ENCODE data around the gene CAP1.
A peak's percentile ranks its signal among the peaks of the same experiment; 100 is the strongest.
"Not testable (repeated sequence)": the region's sequence is repeated elsewhere in the genome, so short reads cannot be mapped to it uniquely, and the experiment has no call there.

The CAP1 gene

DNA sequence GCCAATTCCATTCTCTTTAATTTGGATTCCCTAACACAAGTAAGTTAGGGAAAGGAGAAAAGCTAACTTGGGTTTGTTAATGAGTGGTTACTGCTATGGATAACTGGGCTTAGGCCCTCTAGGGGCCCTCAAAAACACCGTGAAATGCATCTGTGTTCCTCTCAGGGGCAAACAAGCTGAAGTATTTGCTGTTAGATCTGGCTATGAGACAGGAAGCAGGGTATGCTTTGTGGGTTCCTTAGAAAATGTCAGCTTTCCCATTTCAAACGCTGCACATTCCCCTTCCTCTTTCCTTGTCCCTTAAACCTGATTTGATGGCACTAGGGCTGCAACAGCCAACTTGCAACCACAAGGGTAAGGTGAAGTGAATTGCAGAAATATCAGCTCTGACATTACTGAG lies 5.7 kb upstream of the CAP1 start:
- no peaks in the 10 kb centered on the region for H3K9me3 ChIP-seq (ENCODE audit: control insufficient read depth, insufficient read depth, low read length)
- H3K9ac ChIP-seq (ENCODE audit: low read depth, low read length): no peak overlapping the region
- no peaks in the 10 kb centered on the region for H3K36me3 ChIP-seq (ENCODE audit: control insufficient read depth, insufficient read depth, low read length)
- no peaks in the 10 kb centered on the region for H3K27me3 ChIP-seq (ENCODE audit: control insufficient read depth, insufficient read depth, low read length)
- H3K4me3 ChIP-seq (ENCODE audit: low read depth, low read length): no peak overlapping the region
- peaks cover 3% of the 10 kb centered on the region; the same call in 1 of the 2 replicates for H3K4me1 ChIP-seq (ENCODE audit: control insufficient read depth, insufficient read depth, low read length)
- no peak overlapping the region for H3K27ac ChIP-seq (ENCODE audit: low read depth, low read length)

DNA sequence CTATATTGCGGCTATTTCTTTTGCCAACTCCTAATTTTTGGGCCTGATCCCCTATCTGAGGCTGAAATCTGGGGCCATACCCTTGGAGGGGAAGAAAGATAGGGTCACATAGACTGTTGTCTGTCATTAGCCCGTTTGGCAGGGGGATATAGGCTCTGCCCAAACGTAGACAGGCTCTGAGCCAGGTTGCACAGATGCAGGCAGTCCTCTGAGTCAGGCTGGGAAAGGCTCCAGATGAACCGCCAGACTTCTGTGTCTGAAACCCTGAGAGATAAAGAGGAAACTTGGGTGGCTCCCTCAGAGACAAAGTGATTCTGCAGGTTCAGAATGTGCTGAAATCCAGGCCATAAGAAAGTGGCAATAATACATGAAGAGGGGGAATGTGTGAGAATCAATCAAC lies 4.0 kb upstream of the CAP1 start:
- Histone ChIP-seq H3K27me3 (ENCODE audit: control insufficient read depth, insufficient read depth, low read length) (no peaks in the 10 kb centered on the region), H3K9ac (ENCODE audit: low read depth, low read length) (no peak overlapping the region), H3K4me1 (ENCODE audit: control insufficient read depth, insufficient read depth, low read length) (peaks cover 6% of the 10 kb centered on the region), H3K9me3 (ENCODE audit: control insufficient read depth, insufficient read depth, low read length) (no peaks in the 10 kb centered on the region), H3K36me3 (ENCODE audit: control insufficient read depth, insufficient read depth, low read length) (no peaks in the 10 kb centered on the region), H3K4me3 (ENCODE audit: low read depth, low read length) (no peak overlapping the region), H3K27ac (ENCODE audit: low read depth, low read length) (no peak overlapping the region)

DNA sequence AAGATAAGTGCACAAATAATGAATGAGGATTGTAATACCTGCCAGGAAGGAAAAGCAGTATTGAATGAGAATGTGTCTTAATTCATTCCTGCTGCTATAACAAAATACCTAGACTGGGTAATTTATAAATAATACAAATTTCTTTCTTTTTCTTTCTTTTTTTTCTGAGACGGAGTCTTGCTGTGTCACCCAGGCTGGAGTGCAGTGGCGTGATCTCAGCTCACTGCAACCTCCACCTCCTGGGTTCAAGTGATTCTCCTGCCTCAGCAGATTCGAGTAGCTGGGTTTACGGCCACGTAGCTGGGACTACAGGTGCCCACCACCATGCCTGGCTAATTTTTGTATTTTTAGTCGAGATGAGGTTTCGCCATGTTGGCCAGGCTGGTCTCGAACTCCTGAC lies 3.3 kb upstream of the CAP1 start:
- not testable (repeated sequence) for H3K4me1 ChIP-seq (ENCODE audit: control insufficient read depth, insufficient read depth, low read length); H3K9me3 ChIP-seq (ENCODE audit: control insufficient read depth, insufficient read depth, low read length); H3K27ac ChIP-seq (ENCODE audit: low read depth, low read length); H3K36me3 ChIP-seq (ENCODE audit: control insufficient read depth, insufficient read depth, low read length); H3K27me3 ChIP-seq (ENCODE audit: control insufficient read depth, insufficient read depth, low read length); H3K9ac ChIP-seq (ENCODE audit: low read depth, low read length); H3K4me3 ChIP-seq (ENCODE audit: low read depth, low read length)

DNA sequence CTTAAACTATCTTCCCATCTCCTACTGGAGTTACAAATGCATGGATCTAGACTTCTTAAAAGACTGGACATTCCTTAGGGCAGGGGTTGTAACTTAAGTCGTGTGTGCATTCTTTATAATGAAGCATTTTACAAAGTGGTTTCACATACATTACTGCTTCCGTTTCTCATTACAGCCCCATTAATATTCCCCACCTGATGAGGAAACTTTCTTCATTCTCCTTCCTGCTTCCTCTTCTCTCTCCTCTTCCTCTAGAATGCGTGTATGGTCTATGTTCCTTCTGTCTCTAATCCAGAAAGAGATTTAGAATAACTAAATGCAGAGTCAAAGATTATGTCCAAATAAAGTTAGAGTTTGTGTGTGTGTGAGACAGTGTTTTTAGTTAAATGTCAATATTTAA lies 1.8 kb upstream of the CAP1 start:
- Histone ChIP-seq H3K36me3 (ENCODE audit: control insufficient read depth, insufficient read depth, low read length) (peaks cover 7% of the 10 kb centered on the region), H3K9ac (ENCODE audit: low read depth, low read length) (no peak overlapping the region), H3K9me3 (ENCODE audit: control insufficient read depth, insufficient read depth, low read length) (no peaks in the 10 kb centered on the region), H3K4me1 (ENCODE audit: control insufficient read depth, insufficient read depth, low read length) (peaks cover 9% of the 10 kb centered on the region), H3K27me3 (ENCODE audit: control insufficient read depth, insufficient read depth, low read length) (no peaks in the 10 kb centered on the region), H3K4me3 (ENCODE audit: low read depth, low read length) (0 out of 2 replicates have a peak overlapping the region, but pooled peaks have one; percentile 99), H3K27ac (ENCODE audit: low read depth, low read length) (no peak overlapping the region)

DNA sequence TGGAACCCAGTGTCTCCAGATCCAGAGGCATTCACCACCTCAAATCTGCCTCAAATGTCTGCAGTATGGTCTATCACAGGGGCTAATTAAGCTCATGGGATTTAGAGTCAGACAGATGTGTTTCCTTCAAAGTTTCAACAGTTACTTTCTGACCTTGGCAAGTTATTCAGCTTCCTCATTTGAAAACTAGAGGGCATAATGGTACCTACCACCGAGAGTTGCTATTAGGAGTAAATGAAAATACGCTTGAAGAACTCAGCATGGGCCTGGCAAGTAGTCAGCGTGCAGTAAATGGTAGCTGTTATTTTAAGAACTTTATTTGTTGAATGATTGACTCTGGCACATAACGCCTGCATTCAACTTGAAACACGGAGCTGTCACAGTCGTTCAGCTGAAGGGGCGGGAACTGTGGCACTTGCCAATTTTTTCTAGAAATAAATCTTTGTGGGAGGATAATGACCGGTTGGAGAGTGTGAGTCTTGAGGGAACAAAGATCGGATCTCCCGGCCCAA lies 1.2 kb upstream of the CAP1 start:
- H3K9me3 ChIP-seq (ENCODE audit: control insufficient read depth, insufficient read depth, low read length): no peaks in the 10 kb centered on the region
- peaks cover 9% of the 10 kb centered on the region for H3K4me1 ChIP-seq (ENCODE audit: control insufficient read depth, insufficient read depth, low read length)
- peak overlapping the region; percentile 99 for H3K9ac ChIP-seq (ENCODE audit: low read depth, low read length)
- H3K27me3 ChIP-seq (ENCODE audit: control insufficient read depth, insufficient read depth, low read length): no peaks in the 10 kb centered on the region
- H3K4me3 ChIP-seq (ENCODE audit: low read depth, low read length): peak overlapping the region; percentile 99
- peak overlapping the region; percentile 100 for H3K27ac ChIP-seq (ENCODE audit: low read depth, low read length)
- H3K36me3 ChIP-seq (ENCODE audit: control insufficient read depth, insufficient read depth, low read length): peaks cover 7% of the 10 kb centered on the region

DNA sequence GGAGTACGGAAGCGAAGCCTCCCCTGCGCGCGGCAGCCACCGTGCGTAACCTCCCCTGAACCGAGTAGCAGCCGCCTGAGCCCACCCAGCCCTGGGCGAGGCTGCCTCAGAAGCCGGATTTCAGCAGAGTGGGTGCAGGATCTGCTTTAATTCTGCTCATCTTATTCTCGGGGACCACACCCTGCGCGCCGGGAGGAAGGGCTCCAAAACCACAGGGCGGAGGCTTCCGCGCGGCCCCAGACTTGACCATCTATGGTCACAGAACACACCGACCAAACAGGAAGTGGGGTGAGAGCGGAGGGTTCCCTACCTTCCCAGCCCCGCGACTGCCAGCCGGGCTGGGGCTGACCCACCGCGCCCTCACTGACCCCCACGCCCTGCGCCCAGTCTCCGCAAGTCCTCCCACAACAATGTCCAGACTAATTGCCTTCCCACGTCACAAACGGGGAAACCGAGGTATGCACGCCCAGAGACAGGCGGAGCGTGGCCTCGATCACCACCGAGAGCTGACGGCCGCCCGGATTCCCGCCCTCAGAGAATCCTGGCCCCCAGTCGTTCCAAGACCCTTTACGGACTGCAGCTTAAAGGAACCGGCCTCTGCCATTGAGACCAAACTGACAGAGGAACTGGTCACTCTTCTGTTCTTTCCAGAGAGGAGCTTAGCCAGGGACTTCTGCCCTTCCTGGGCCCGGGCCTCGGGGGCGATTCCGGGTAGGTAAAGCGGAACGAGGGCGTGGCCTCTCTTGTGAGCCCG lies 595 bp upstream of the CAP1 start:
- H3K4me3 ChIP-seq (ENCODE audit: low read depth, low read length): peak overlapping the region; percentile 99
- H3K36me3 ChIP-seq (ENCODE audit: control insufficient read depth, insufficient read depth, low read length): peaks cover 7% of the 10 kb centered on the region
- H3K27me3 ChIP-seq (ENCODE audit: control insufficient read depth, insufficient read depth, low read length): no peaks in the 10 kb centered on the region
- H3K9me3 ChIP-seq (ENCODE audit: control insufficient read depth, insufficient read depth, low read length): no peaks in the 10 kb centered on the region
- peak overlapping the region; percentile 100 for H3K27ac ChIP-seq (ENCODE audit: low read depth, low read length)
- peaks cover 9% of the 10 kb centered on the region for H3K4me1 ChIP-seq (ENCODE audit: control insufficient read depth, insufficient read depth, low read length)
- peak overlapping the region; percentile 99 for H3K9ac ChIP-seq (ENCODE audit: low read depth, low read length)

DNA sequence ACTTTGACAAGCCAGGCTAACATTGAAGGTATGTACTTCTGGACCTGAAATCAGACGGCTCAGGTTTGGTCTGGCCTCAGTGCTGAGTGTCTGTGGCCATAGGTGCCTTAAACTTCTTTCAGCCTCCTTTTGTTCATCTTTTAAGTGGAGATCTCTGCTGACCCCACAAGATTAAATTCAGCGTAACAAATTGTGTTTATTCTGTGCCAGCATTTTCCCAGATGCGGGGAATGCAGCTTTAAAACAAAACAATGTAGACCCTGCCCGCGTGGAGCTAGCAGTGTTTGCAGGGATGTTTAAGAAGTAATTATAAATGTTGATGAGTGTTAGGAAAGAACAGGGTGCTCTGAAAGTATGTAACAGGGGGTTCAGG lies 923 bp downstream of the CAP1 start:
- Histone ChIP-seq H3K27me3 (ENCODE audit: control insufficient read depth, insufficient read depth, low read length) (no peaks in the 10 kb centered on the region), H3K4me3 (ENCODE audit: low read depth, low read length) (peak overlapping the region; percentile 99), H3K4me1 (ENCODE audit: control insufficient read depth, insufficient read depth, low read length) (peaks cover 9% of the 10 kb centered on the region), H3K36me3 (ENCODE audit: control insufficient read depth, insufficient read depth, low read length) (peaks cover 9% of the 10 kb centered on the region), H3K9me3 (ENCODE audit: control insufficient read depth, insufficient read depth, low read length) (no peaks in the 10 kb centered on the region), H3K9ac (ENCODE audit: low read depth, low read length) (peak overlapping the region; percentile 90), H3K27ac (ENCODE audit: low read depth, low read length) (peak overlapping the region; percentile 72)

DNA sequence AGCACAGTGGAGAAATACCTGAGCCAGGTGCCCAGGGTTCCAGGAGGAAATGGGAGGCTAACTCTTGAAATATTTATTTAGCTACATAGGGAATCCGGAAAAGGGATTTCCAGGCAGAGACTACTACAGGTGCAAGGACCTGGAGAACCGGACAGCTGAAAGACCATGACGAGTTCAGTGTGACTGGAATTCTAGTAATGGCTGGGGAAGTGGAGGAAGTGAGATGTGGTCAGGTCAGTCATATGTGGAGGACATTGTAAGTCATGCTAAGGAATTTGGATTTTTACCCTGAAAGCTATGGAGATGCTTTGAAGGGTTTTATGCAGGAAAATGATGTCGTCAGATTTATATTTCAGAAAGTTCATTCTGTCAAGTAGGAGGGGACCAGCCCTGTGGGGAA lies 1.8 kb downstream of the CAP1 start:
- no peak overlapping the region for H3K4me3 ChIP-seq (ENCODE audit: low read depth, low read length)
- H3K9ac ChIP-seq (ENCODE audit: low read depth, low read length): no peak overlapping the region
- H3K36me3 ChIP-seq (ENCODE audit: control insufficient read depth, insufficient read depth, low read length): peaks cover 10% of the 10 kb centered on the region

DNA sequence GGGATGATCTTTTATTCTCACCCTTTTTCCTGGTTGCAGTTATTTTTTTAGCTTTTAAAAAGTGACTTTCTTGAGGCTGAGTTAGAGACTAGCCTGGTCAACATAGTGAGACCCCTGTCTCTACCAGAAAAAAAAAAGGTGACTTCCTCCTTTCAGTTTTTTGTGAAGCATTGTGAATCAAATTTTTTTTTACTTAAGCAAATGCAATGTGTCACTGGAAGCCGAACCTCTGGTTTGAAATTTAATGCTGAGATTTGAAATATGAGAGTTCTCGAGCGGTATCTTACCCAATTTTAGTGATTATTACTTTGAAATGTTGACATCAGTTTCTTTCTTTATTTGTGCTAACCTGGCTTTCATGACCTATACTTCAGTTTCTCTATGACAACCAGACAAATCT lies 3.6 kb downstream of the CAP1 start:
- no peak overlapping the region for H3K4me3 ChIP-seq (ENCODE audit: low read depth, low read length)
- H3K27ac ChIP-seq (ENCODE audit: low read depth, low read length): no peak overlapping the region
- no peak overlapping the region for H3K9ac ChIP-seq (ENCODE audit: low read depth, low read length)
- H3K36me3 ChIP-seq (ENCODE audit: control insufficient read depth, insufficient read depth, low read length): peaks cover 10% of the 10 kb centered on the region
- no peaks in the 10 kb centered on the region for H3K9me3 ChIP-seq (ENCODE audit: control insufficient read depth, insufficient read depth, low read length)
- H3K27me3 ChIP-seq (ENCODE audit: control insufficient read depth, insufficient read depth, low read length): no peaks in the 10 kb centered on the region
- H3K4me1 ChIP-seq (ENCODE audit: control insufficient read depth, insufficient read depth, low read length): peaks cover 6% of the 10 kb centered on the region

More for the DNA sequence above, 1.8 kb downstream of the CAP1 start:
- Histone ChIP-seq H3K27me3 (ENCODE audit: control insufficient read depth, insufficient read depth, low read length) (no peaks in the 10 kb centered on the region), H3K9me3 (ENCODE audit: control insufficient read depth, insufficient read depth, low read length) (no peaks in the 10 kb centered on the region), H3K27ac (ENCODE audit: low read depth, low read length) (no peak overlapping the region), H3K4me1 (ENCODE audit: control insufficient read depth, insufficient read depth, low read length) (peaks cover 9% of the 10 kb centered on the region)

DNA sequence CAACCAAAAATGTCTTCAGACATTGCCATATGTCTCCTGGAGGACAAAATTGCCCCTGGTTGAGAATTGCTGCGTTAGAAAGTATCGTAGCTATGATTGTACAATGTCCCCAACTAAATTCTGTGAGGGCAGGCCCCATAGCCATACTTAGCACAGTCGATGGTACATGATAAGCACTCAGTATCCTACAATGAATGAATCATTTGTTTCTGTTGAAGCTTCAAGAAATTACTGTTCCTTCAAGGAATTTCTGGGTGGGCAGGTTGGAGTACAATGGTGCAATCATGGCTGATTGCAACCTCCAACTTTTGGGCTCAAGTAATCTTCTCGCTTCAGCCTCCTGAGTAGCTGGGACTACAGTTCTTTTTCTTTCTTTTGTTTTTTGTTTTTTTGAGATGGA lies 4.7 kb downstream of the CAP1 start:
- H3K4me3 ChIP-seq (ENCODE audit: low read depth, low read length): no peak overlapping the region
- H3K36me3 ChIP-seq (ENCODE audit: control insufficient read depth, insufficient read depth, low read length): peaks cover 18% of the 10 kb centered on the region
- H3K4me1 ChIP-seq (ENCODE audit: control insufficient read depth, insufficient read depth, low read length): peaks cover 6% of the 10 kb centered on the region
- H3K9me3 ChIP-seq (ENCODE audit: control insufficient read depth, insufficient read depth, low read length): no peaks in the 10 kb centered on the region
- H3K9ac ChIP-seq (ENCODE audit: low read depth, low read length): no peak overlapping the region
- H3K27ac ChIP-seq (ENCODE audit: low read depth, low read length): no peak overlapping the region
- no peaks in the 10 kb centered on the region for H3K27me3 ChIP-seq (ENCODE audit: control insufficient read depth, insufficient read depth, low read length)

DNA sequence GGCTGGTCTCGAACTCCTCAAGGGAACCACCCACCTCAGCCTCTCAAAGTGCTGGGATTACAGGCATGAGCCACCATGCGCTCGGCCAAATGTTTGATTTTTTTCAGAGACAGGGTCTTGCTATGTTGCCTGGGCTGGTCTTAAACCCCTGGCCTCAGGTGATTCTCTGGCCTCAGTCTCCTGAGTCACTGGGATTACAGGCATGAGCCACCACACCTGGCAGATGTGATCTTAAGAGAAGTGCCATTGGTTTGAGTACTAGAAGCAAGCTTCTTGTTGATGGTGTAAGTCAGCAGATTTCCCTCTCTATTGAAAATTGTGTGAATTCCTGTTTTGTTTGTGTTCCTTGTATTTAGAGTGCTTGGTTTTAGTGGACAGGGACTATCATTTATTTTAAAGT lies 5.2 kb downstream of the CAP1 start:
- no peak overlapping the region for H3K9ac ChIP-seq (ENCODE audit: low read depth, low read length)
- H3K27me3 ChIP-seq (ENCODE audit: control insufficient read depth, insufficient read depth, low read length): no peaks in the 10 kb centered on the region
- peaks cover 21% of the 10 kb centered on the region for H3K36me3 ChIP-seq (ENCODE audit: control insufficient read depth, insufficient read depth, low read length)
- no peak overlapping the region for H3K4me3 ChIP-seq (ENCODE audit: low read depth, low read length)
- no peaks in the 10 kb centered on the region for H3K9me3 ChIP-seq (ENCODE audit: control insufficient read depth, insufficient read depth, low read length)
- no peak overlapping the region for H3K27ac ChIP-seq (ENCODE audit: low read depth, low read length)
- peaks cover 6% of the 10 kb centered on the region for H3K4me1 ChIP-seq (ENCODE audit: control insufficient read depth, insufficient read depth, low read length)
